BJ (cell line): ENCODE measurements around the gene FAM89B. TPM values are rescaled to one million over a fixed set of nuclear protein-coding genes. Genes with fewer than 3 reads are reported as not detected.

Source experiments
- CTCF ChIA-PET: fragments of 350-600 bp; formaldehyde crosslinking; extraction: SDS; loops from one replicate; lab custom pipeline; 2021; ENCODE audit warnings: antibody characterized with exemption, inconsistent platforms; lab: Yijun Ruan, JAX
- POLR2A ChIA-PET: fragments of 300-600 bp; sonication (Branson Sonifier 250); formaldehyde crosslinking; extraction: SDS; loops from one replicate; lab custom pipeline; 2021; ENCODE audit warnings: antibody characterized with exemption; lab: Charles Lee
- DNase-seq: peaks from one replicate; pipeline ENCODE4 v3.0.0-alpha.2; 2011; ENCODE audit warnings: low read depth
- H3K27me3 ChIP-seq: 2 replicates; pipeline ENCODE4 v1.6.0; 2011; ENCODE audit warnings: low read length; ENCODE audit not compliant: control insufficient read depth, insufficient read depth
- H3K36me3 ChIP-seq: 2 replicates; pipeline ENCODE4 v1.5.1; 2011; ENCODE audit warnings: low read length; ENCODE audit not compliant: control insufficient read depth, insufficient read depth
- H3K4me3 ChIP-seq: 2 replicates; pipeline ENCODE4 v1.5.1; 2011; ENCODE audit warnings: low read depth, mild to moderate bottlenecking, control low read depth, low read length
- polyA plus RNA-seq: library from polyadenylated mRNA; depleted of rRNA; stranded (reverse); fragments of >200 nt; gene quantifications from 2 replicates; pipeline ENCODE4 v1.2.3, GENCODE V29; 2011
- TF ChIP-seq, protein P1 (sequence below): IDR thresholded peaks from 2 replicates; pipeline ENCODE4 v1.5.1; 2011; ENCODE audit warnings: low read depth, mild to moderate bottlenecking, control low read depth, inconsistent platforms, low read length, moderate library complexity; ENCODE audit not compliant: insufficient read depth

FAM89B gene
- polyA plus RNA-seq, 1 experiment, result 56.9 TPM

- ChIA-PET CTCF (interaction anchor here (1.2 to 2.8 kb wide), 4 partner anchors 10 to 12 kb away, joined by 3 to 10 read pairs (median 4); partner anchors contain the start of genes FAM89B and KCNK7), POLR2A (no interaction called here)
- DNase-seq, result no peak
- H3K27me3 ChIP-seq, result no peaks in the 10 kb centered on the region
- TF ChIP-seq, protein P1, sequence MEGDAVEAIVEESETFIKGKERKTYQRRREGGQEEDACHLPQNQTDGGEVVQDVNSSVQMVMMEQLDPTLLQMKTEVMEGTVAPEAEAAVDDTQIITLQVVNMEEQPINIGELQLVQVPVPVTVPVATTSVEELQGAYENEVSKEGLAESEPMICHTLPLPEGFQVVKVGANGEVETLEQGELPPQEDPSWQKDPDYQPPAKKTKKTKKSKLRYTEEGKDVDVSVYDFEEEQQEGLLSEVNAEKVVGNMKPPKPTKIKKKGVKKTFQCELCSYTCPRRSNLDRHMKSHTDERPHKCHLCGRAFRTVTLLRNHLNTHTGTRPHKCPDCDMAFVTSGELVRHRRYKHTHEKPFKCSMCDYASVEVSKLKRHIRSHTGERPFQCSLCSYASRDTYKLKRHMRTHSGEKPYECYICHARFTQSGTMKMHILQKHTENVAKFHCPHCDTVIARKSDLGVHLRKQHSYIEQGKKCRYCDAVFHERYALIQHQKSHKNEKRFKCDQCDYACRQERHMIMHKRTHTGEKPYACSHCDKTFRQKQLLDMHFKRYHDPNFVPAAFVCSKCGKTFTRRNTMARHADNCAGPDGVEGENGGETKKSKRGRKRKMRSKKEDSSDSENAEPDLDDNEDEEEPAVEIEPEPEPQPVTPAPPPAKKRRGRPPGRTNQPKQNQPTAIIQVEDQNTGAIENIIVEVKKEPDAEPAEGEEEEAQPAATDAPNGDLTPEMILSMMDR, result no peak
- no peak overlapping the region for H3K4me3 ChIP-seq
- H3K36me3 ChIP-seq, result peaks cover 29% of the 10 kb centered on the region
Observed at GRCh38 chr11:65583589-65583988, 11.3 kb downstream of the FAM89B start.

DNA sequence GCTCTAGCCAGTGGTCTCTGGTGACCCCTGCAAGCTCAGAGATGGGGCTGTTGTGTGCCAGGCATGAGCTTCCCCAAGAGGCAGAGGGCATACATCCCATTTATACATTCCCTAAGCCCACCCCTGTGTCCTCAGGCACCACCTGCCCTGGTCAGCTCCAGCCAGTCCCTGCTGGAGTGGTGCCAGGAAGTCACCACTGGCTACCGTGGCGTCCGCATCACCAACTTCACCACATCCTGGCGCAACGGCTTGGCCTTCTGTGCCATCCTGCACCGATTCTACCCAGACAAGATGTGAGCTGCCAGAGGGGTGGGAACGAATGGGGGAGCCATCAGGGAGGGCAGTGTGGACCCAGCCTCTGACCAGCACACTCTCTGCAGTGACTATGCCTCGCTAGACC, 11.8 kb downstream of the FAM89B start:
- TF ChIP-seq, protein P1, result no peak
- ChIA-PET POLR2A (no interaction called here), CTCF (interaction anchor here (1.2 to 2.8 kb wide), 3 partner anchors 9 to 12 kb away, joined by 3 to 10 read pairs (median 4); partner anchors contain the start of gene KCNK7)
- H3K27me3 ChIP-seq, result no peaks in the 10 kb centered on the region
- no peak overlapping the region for H3K4me3 ChIP-seq
- peaks cover 31% of the 10 kb centered on the region for H3K36me3 ChIP-seq
- DNase-seq, result no peak

DNA sequence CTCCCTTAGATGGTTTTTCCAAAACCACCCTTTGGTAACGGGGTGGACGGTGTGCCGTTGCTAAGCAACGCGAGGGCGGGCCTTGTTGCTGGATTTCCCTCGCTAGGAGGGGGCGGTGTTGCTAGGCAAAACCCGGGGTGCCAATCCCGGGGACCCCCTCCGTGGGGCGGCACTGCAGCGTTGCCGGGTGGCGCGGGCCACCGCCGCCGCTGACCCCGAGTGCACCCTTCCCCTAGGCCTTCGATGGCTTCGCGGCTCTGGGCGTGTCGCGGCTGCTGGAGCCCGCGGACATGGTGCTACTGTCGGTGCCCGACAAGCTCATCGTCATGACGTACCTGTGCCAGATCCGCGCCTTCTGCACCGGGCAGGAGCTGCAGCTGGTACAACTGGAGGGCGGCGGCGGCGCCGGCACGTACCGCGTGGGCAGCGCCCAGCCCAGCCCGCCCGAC, 12.4 kb downstream of the FAM89B start:
- CTCF ChIA-PET, result interaction anchor here (1.2 to 11.8 kb wide), 5 partner anchors 8 to 43 kb away, joined by 3 to 134 read pairs (median 10); partner anchors contain the start of genes EHBP1L1, FAM89B and ZNRD2
- Histone ChIP-seq H3K4me3 (no peak overlapping the region), H3K27me3 (no peaks in the 10 kb centered on the region), H3K36me3 (peaks cover 27% of the 10 kb centered on the region)
- POLR2A ChIA-PET, result no interaction called here
- no peak for DNase-seq
- TF ChIP-seq, protein P1, result no peak

- CTCF ChIA-PET, result interaction anchor here (0.9 to 11.8 kb wide), 7 partner anchors 8 to 44 kb away, joined by 3 to 134 read pairs (median 5); partner anchors contain the start of genes EHBP1L1, FAM89B and ZNRD2
- no peak for DNase-seq
- Histone ChIP-seq H3K4me3 (no peak overlapping the region), H3K27me3 (no peaks in the 10 kb centered on the region), H3K36me3 (peaks cover 25% of the 10 kb centered on the region)
- POLR2A ChIA-PET, result no interaction called here
- TF ChIP-seq, protein P1, result no peak
Observed at GRCh38 chr11:65585396-65586246, 13.3 kb downstream of the FAM89B start.

DNA sequence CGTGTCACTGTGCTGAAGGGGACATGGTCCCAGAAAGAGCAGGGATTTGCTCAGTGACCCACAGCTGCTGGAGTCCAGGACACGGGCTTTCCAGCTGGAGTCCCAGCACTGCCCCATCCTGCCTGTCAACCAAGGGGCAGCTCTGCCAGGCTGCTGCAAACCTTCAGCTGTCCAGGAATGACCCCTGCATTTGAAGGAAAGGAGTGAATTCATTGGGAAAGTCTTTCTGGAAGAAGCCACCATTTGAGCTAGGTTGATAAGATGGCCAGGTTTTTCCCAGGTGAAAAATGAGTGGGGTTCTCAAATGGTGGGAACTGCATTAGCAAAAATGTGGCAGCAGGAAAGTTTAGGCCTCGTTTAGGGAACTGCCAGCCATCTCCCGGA, 13.9 kb downstream of the FAM89B start:
- DNase-seq, result no peak
- TF ChIP-seq, protein P1, result no peak
- ChIA-PET POLR2A (interaction anchor here (1.0 kb wide), 1 partner anchor 14 kb away, joined by 21 read pairs; the partner anchor contains the start of gene FAM89B), CTCF (interaction anchor here (0.9 to 11.8 kb wide), 8 partner anchors 8 to 45 kb away, joined by 3 to 134 read pairs (median 4); partner anchors contain the start of genes EHBP1L1, FAM89B, PCNX3 and ZNRD2)
- Histone ChIP-seq H3K36me3 (peaks cover 19% of the 10 kb centered on the region), H3K4me3 (no peak overlapping the region), H3K27me3 (no peaks in the 10 kb centered on the region)
